Testis (tissue), 2 donors: ENCODE measurements around the gene PRM3.

Experiments used
- POLR2A ChIP-seq: fragments of 450-650 bp; IDR thresholded peaks from one replicate; pipeline ENCODE4 v1.6.1; 2017; ENCODE audit warnings: antibody characterized with exemption, mild to moderate bottlenecking, moderate library complexity
- TF ChIP-seq, protein P1 (sequence below), 3 experiments: fragments of 450-650 bp in 2 of 3; fragments of 200-600 bp in 1 of 3; sonication (generic) in 1 of 3; IDR thresholded peaks; one replicate each; pipeline ENCODE4 v1.5.1; 2016 to 2019; ENCODE audit warnings: antibody characterized with exemption in 3 of 3, mild to moderate bottlenecking in 2 of 3, moderate library complexity in 1 of 3

DNA sequence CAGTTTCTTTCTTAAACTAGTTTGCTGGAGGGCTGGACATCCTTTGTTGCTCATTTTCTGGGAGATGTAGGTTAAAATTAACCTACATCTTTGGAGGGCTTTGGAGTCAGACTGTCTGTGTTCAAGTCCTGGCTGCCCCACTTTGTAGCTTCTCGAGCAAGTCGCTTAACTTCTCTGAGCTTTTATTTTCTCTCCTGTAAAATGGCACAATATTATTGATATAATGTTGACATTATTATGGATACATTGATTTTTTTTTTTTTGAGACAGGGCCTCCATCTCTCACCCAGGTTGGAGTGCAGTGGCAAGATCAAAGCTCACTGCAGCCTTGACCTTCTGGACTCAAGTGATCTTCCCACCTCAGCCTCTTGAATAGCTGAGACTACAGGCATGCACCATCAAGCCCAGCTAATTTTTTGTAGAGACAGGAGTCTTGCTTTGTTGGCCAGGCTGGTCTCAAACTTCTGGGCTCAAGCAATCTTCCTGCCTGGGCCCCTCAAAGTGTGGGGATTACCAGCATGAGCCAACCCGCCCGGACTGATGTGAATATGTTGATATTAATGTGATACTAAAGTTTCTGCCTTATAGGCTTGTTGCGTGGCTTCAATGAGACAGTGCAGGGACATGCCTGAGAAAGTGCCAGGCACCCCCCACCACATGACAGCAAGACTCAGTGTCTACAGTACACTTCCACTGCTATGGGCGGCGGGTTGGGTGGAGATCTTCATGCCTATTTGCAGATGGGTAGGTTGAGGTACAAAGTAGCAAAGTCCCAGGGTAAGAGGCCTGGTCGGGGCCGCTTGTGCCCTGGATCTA is 40.3 kb upstream of the PRM3 start:
- TF ChIP-seq, protein P1, sequence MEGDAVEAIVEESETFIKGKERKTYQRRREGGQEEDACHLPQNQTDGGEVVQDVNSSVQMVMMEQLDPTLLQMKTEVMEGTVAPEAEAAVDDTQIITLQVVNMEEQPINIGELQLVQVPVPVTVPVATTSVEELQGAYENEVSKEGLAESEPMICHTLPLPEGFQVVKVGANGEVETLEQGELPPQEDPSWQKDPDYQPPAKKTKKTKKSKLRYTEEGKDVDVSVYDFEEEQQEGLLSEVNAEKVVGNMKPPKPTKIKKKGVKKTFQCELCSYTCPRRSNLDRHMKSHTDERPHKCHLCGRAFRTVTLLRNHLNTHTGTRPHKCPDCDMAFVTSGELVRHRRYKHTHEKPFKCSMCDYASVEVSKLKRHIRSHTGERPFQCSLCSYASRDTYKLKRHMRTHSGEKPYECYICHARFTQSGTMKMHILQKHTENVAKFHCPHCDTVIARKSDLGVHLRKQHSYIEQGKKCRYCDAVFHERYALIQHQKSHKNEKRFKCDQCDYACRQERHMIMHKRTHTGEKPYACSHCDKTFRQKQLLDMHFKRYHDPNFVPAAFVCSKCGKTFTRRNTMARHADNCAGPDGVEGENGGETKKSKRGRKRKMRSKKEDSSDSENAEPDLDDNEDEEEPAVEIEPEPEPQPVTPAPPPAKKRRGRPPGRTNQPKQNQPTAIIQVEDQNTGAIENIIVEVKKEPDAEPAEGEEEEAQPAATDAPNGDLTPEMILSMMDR (IDR thresholded peaks at IDR 0.05), result no peak
- no peak for TF ChIP-seq POLR2A
